IPS-20b (cell line): ENCODE data around the gene ALDH3B1.
"Not testable (repeated sequence)": the region's sequence is repeated elsewhere in the genome, so short reads cannot be mapped to it uniquely, and the experiment has no call there.

ENCODE experiments used
- H3K27ac ChIP-seq: one replicate; pipeline ENCODE4 v1.5.1; 2013; ENCODE audit warnings: low read length
- H3K27me3 ChIP-seq: 2 replicates; pipeline ENCODE4 v1.6.1; 2013; ENCODE audit warnings: mild to moderate bottlenecking, low read length, inconsistent platforms; ENCODE audit not compliant: insufficient read depth
- H3K36me3 ChIP-seq: 2 replicates; pipeline ENCODE4 v1.6.1; 2013; ENCODE audit warnings: low read depth, mild to moderate bottlenecking, inconsistent platforms, low read length, moderate library complexity; ENCODE audit not compliant: insufficient read depth
- H3K4me1 ChIP-seq: 2 replicates; pipeline ENCODE4 v1.6.1; 2013; ENCODE audit warnings: mild to moderate bottlenecking, control low read depth, inconsistent platforms, low read length, moderate library complexity; ENCODE audit not compliant: insufficient read depth
- H3K4me3 ChIP-seq: 2 replicates; pipeline ENCODE4 v1.5.1; 2013; ENCODE audit warnings: mild to moderate bottlenecking, low read length, inconsistent platforms
- H3K9ac ChIP-seq: 2 replicates; pipeline ENCODE4 v1.6.1; 2013; ENCODE audit warnings: low read depth, mild to moderate bottlenecking, inconsistent platforms, low read length, moderate library complexity
- H3K9me3 ChIP-seq: 2 replicates; pipeline ENCODE4 v1.6.1; 2013; ENCODE audit warnings: mild to moderate bottlenecking, low read depth, low read length, inconsistent platforms; ENCODE audit not compliant: insufficient read depth

The ALDH3B1 gene

DNA sequence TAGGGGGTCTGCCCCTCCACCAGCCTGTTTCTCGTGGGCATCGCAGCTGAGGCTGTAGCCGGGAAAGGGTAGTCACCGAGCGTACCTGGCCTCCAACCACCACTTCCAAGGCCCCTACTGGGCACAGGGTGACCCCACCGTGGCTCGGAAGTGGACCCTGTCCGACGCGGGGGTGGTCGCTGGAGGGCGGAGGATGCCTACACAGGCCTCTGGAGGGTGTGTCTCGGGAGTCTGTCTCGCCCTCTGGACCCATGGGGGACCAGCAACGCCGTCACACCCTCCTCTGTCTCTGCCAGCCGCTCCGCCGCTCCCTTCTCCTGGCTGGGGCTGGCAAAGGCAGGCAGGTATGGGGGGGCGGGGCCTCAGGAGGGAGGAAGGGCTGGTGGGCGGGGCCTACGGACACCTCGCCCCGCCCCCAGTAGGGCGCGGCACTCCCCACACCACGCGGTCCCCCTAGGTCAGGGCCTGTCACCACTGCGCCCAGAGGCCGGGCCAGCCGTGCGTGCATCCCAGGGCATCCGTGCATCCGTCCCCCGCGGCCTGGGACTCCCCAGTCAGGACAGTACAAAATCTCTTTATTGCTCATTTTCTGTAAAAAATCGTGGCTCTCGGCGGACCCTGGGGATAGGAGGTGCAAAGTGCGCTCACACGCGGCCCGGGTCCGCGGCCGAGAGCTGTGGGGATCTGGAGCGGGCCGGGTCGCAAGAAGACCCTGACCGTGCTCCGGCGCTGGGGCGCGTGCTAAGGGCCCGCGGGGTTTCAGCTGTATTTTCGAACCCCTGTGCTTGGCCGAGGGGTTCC lies 19.4 kb upstream of the ALDH3B1 start:
- H3K27me3 ChIP-seq, H3K36me3 ChIP-seq, H3K9me3 ChIP-seq, H3K27ac ChIP-seq, H3K4me1 ChIP-seq: not testable (repeated sequence)
- Histone ChIP-seq H3K4me3 (peak overlapping the region; percentile 65; the same call in 1 of the 2 replicates), H3K9ac (peak overlapping the region; percentile 48; the same call in 1 of the 2 replicates)

DNA sequence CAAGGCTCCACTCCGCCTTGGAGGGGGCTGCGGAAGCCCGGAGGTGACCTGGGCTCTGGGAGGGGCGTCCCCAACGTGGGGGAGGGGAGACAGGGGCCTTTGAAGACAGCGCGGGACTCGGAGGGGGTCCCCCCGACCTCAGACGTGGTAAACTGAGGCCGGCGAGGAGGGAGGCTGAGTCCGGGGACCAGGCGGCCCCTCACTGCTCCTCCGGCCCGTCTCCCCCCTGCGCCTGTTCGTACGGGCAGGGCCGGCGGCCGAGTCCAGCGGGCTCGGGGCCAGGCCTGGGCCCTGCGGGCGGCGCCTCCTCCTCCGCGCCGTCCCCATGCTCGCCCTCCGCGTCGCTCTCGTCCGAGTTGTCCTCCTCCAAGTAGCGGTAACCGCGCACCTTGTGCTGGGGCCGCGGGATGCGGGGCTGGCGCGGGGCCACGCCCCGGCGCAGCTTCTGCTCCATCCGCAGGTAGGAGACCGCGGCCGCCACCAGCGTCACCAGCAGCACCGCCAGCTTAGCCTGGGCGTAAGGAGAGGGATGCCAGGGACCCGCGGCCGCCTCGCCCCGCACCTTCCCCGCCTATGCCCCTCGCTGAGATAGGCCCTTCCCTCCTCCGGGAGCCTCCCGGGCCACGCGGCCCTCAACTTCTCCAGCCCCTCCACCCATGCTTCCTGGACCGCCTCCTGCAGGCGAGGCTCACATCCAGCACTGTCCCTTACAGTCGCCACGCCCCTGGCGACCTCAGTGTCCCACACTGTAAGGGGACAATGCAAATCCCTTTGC lies 18.6 kb upstream of the ALDH3B1 start:
- H3K27ac ChIP-seq, result not testable (repeated sequence)
- Histone ChIP-seq H3K9ac (peak overlapping the region; percentile 48; the same call in 1 of the 2 replicates), H3K4me3 (peak overlapping the region; percentile 65; the same call in 1 of the 2 replicates)

GRCh38 chr11:67993821-67994220 lies 16.3 kb upstream of the ALDH3B1 start:
- not testable (repeated sequence) for H3K4me3 ChIP-seq, H3K27me3 ChIP-seq, H3K27ac ChIP-seq, H3K9me3 ChIP-seq, H3K36me3 ChIP-seq, H3K4me1 ChIP-seq, H3K9ac ChIP-seq

More for the DNA sequence above, 18.6 kb upstream of the ALDH3B1 start:
- H3K4me1 ChIP-seq, H3K36me3 ChIP-seq, H3K9me3 ChIP-seq, H3K27me3 ChIP-seq: not testable (repeated sequence)

GRCh38 chr11:67994387-67994786 lies 15.7 kb upstream of the ALDH3B1 start:
- not testable (repeated sequence) for H3K4me3 ChIP-seq, H3K27ac ChIP-seq, H3K4me1 ChIP-seq, H3K27me3 ChIP-seq, H3K9me3 ChIP-seq, H3K9ac ChIP-seq, H3K36me3 ChIP-seq

DNA sequence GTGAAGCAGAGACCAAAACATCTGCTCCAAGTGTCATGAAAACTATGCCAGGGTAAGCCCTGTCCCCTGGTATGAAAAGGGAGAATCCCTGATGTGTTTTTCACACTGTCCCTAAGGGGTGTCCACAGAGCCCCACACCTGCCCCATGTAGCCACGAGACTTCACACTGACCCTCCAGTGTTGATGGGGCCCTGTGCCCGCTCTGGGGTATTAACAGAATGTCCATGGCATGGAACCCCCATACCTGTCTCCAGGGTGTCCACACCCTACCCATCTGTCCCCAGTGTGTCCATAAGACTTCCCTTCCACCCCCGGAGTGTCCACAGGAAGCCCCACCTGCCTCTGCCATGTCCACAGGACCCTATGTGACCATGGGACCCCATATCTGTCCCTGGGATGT lies 15.0 kb upstream of the ALDH3B1 start:
- not testable (repeated sequence) for H3K9ac ChIP-seq, H3K36me3 ChIP-seq, H3K27me3 ChIP-seq, H3K4me3 ChIP-seq, H3K27ac ChIP-seq, H3K9me3 ChIP-seq, H3K4me1 ChIP-seq

DNA sequence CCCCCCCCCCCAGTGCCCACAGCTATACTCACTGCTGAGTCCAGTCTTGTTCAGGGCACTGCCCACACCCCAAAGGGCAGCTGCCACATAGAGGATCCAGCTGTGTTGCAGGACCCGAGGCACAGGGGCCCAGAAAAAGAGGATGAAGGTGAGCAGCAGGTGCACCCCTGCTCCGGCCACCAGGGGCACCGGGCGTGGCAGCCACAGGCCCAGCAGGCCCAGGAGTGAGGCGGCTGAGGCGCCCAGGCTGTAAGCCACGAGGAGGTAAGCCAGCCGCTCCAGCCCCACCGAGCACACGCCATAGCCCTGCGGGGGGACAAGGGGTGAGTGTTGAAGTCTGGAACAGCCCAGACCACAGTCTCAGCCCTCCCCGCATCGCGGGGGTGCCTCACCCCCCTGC lies 14.5 kb upstream of the ALDH3B1 start:
- H3K27me3 ChIP-seq, H3K9ac ChIP-seq, H3K36me3 ChIP-seq, H3K9me3 ChIP-seq, H3K4me3 ChIP-seq, H3K4me1 ChIP-seq, H3K27ac ChIP-seq: not testable (repeated sequence)

DNA sequence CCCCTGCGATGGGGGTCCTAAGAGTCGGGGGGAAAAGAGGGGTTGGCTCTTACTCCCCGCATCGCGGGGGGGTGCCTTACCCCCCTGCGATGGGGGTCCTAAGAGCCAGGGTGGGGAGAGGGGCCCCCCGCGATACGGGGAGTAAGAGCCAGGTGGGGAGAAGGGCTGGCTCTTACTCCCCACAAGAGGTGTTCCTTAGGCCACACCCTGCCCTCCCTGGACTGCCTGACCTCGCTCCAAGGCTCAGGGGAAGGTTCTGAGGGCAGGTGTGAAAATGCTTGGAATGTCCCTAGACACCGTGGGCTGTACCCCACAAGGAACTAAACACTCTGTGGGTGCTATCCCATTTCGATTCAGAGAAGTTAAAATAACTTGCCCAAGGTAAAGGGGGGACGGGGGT lies 14.1 kb upstream of the ALDH3B1 start:
- H3K9me3 ChIP-seq, result no peaks in the 10 kb centered on the region
- H3K27ac ChIP-seq, result no peak overlapping the region
- no peak overlapping the region for H3K9ac ChIP-seq
- 0 out of 2 replicates have a peak, but pooled peaks cover under 1% of the 10 kb centered on the region for H3K27me3 ChIP-seq
- H3K4me3 ChIP-seq, result peak overlapping the region; percentile 76; the same call in 1 of the 2 replicates
- H3K4me1 ChIP-seq, result peaks cover 9% of the 10 kb centered on the region; the same call in 1 of the 2 replicates
- H3K36me3 ChIP-seq, result no peaks in the 10 kb centered on the region

GRCh38 chr11:67996622-67997474 lies 13.3 kb upstream of the ALDH3B1 start:
- H3K36me3 ChIP-seq, result no peaks in the 10 kb centered on the region
- peak overlapping the region; percentile 76 for H3K4me3 ChIP-seq
- no peak overlapping the region; the same call in 1 of the 2 replicates for H3K9ac ChIP-seq
- H3K4me1 ChIP-seq, result peaks cover 9% of the 10 kb centered on the region; the same call in 1 of the 2 replicates
- H3K27me3 ChIP-seq, result no peaks in the 10 kb centered on the region
- no peak overlapping the region for H3K27ac ChIP-seq
- H3K9me3 ChIP-seq, result no peaks in the 10 kb centered on the region

GRCh38 chr11:67997475-67997921 lies 12.6 kb upstream of the ALDH3B1 start:
- Histone ChIP-seq H3K36me3 (no peaks in the 10 kb centered on the region), H3K27ac (no peak overlapping the region), H3K4me1 (peaks cover 9% of the 10 kb centered on the region; the same call in 1 of the 2 replicates), H3K4me3 (peak overlapping the region; percentile 76; the same call in 1 of the 2 replicates), H3K9ac (no peak overlapping the region; the same call in 1 of the 2 replicates), H3K9me3 (no peaks in the 10 kb centered on the region), H3K27me3 (0 out of 2 replicates have a peak, but pooled peaks cover 3% of the 10 kb centered on the region)

GRCh38 chr11:67998150-67999045 lies 11.7 kb upstream of the ALDH3B1 start:
- Histone ChIP-seq H3K9me3 (no peaks in the 10 kb centered on the region), H3K27me3 (peaks cover 12% of the 10 kb centered on the region; the same call in 1 of the 2 replicates), H3K4me3 (no peak overlapping the region), H3K27ac (no peak overlapping the region), H3K36me3 (no peaks in the 10 kb centered on the region), H3K9ac (no peak overlapping the region), H3K4me1 (peaks cover 9% of the 10 kb centered on the region; the same call in 1 of the 2 replicates)
